ENCODE measurements around the gene FAM50B. TPM values are rescaled to one million over a fixed set of nuclear protein-coding genes. Genes with fewer than 3 reads are reported as not detected.

FAM50B gene
- total RNA-seq, 1 experiment from 2014 or later, result 3.3 TPM

DNA sequence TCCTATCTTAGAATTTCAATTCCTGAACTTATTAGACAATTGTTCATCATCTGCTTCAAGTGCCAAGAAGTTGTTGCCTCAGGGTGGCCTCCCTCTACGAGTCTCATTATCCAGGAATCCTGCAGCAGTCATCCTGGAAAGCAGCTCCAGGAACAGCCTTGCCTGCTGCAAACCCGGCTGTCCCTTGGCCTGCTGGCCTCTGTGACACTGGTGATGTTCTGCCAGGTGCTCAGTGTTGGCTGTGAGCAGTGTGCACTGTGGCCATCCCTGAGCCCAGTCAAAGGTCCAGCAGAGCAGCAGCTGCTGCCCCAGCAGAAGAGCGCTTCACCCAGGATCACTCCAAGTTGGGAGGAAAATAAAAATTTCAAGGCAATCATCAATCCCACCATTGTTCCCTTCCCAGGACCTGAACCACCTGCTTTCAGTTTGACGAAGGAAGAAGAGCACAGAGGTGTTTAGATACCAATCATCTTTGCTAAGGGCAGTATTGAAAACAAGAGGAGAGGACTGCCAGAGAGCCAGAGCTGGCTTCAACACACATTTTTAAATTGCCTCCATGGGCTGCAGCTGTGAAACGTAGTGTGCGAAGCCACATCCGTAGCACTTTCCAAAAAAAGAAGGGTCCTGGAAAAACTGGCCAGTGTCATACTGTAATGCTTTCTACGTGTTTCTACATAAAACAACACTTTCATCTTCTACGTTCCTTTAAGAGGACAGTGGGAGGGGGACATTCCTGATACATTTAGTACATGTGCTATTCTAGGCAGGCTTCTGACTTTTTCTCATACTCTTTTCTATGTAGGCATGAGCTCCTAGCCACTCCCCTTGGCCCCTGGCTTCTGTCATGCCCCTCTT lies 7.2 kb upstream of the FAM50B start:
- H3K14ac ChIP-seq (ENCODE audit: insufficient read depth, low read length), result no peak overlapping the region
- DNase-seq, result no peak
- H3K18ac ChIP-seq (ENCODE audit: insufficient read length, low read depth, low read length), result no peak overlapping the region
- H3K4me1 ChIP-seq (ENCODE audit: insufficient read depth, low read length), result no peaks in the 10 kb centered on the region
- H4K5ac ChIP-seq (ENCODE audit: insufficient read length, low read depth, low read length), result no peak overlapping the region
- no peak overlapping the region for H4K91ac ChIP-seq (ENCODE audit: insufficient read length, low read depth, low read length)
- H3K9ac ChIP-seq (ENCODE audit: extremely low read depth, insufficient read length, low read length), result no peak overlapping the region
- H2BK5ac ChIP-seq (ENCODE audit: insufficient read length, low read length), result no peak overlapping the region
- no peak overlapping the region for H2BK120ac ChIP-seq (ENCODE audit: low read depth, low read length, poor library complexity, severe bottlenecking)
- no peak overlapping the region for H3K4ac ChIP-seq (ENCODE audit: low read depth, low read length)
- H2BK12ac ChIP-seq (ENCODE audit: insufficient read length, low read depth, low read length), result no peak overlapping the region
- no peaks in the 10 kb centered on the region for H4K20me1 ChIP-seq (ENCODE audit: control insufficient read depth, insufficient read depth, insufficient read length)
- H2AK5ac ChIP-seq (ENCODE audit: insufficient read length, low read length), result no peak overlapping the region
- no peak overlapping the region for H3K4me2 ChIP-seq (ENCODE audit: insufficient read depth, insufficient read length, low read length)
- no peaks in the 10 kb centered on the region for H3K23me2 ChIP-seq (ENCODE audit: insufficient read length, low read depth, low read length, poor library complexity, severe bottlenecking)
- H3T11ph ChIP-seq (ENCODE audit: low read length), result no peak overlapping the region
- no peak overlapping the region for H3K56ac ChIP-seq (ENCODE audit: insufficient read length, low read depth, low read length)
- Mint-ChIP-seq H3K9me3 (no peaks in the 10 kb centered on the region), H3K36me3 (ENCODE audit: insufficient read depth in 1 of 3, low read depth in 3 of 3) (no peaks in the 10 kb centered on the region; a peak in 1 of 7 replicates), H3K27ac (no peak overlapping the region), H3K4me3 (no peak overlapping the region), H3K4me1 (peaks cover 4 to 6% of the 10 kb centered on the region in 2 experiments; a peak in 2 of 4 replicates), H3K27me3 (ENCODE audit: low read depth) (peaks cover 1% of the 10 kb centered on the region)
- H2BK15ac ChIP-seq (ENCODE audit: low read depth, low read length), result no peak overlapping the region
- no peaks in the 10 kb centered on the region for H3K9me3 ChIP-seq (ENCODE audit: control insufficient read depth, low read depth, low read length)
- WGBS (ENCODE audit: extremely low coverage, insufficient read length, low lambda C conversion rate), result no CpG with 5 or more reads among the region's 9 CpGs
- H3K23ac ChIP-seq (ENCODE audit: insufficient read length, low read depth, low read length), result no peak overlapping the region
- no peak overlapping the region for H3K27ac ChIP-seq (ENCODE audit: insufficient read length, low read depth, low read length)
- H2BK20ac ChIP-seq (ENCODE audit: low read depth, low read length, poor library complexity, severe bottlenecking), result no peak overlapping the region
- no peaks in the 10 kb centered on the region for H3K79me2 ChIP-seq (ENCODE audit: insufficient read depth, low read length)
- TF ChIP-seq, protein P1, sequence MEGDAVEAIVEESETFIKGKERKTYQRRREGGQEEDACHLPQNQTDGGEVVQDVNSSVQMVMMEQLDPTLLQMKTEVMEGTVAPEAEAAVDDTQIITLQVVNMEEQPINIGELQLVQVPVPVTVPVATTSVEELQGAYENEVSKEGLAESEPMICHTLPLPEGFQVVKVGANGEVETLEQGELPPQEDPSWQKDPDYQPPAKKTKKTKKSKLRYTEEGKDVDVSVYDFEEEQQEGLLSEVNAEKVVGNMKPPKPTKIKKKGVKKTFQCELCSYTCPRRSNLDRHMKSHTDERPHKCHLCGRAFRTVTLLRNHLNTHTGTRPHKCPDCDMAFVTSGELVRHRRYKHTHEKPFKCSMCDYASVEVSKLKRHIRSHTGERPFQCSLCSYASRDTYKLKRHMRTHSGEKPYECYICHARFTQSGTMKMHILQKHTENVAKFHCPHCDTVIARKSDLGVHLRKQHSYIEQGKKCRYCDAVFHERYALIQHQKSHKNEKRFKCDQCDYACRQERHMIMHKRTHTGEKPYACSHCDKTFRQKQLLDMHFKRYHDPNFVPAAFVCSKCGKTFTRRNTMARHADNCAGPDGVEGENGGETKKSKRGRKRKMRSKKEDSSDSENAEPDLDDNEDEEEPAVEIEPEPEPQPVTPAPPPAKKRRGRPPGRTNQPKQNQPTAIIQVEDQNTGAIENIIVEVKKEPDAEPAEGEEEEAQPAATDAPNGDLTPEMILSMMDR (conservative IDR thresholded peaks at IDR 0.05), result no peak
- no peaks in the 10 kb centered on the region for H3K27me3 ChIP-seq (ENCODE audit: insufficient read depth, low read length)
- no peaks in the 10 kb centered on the region for H3K79me1 ChIP-seq (ENCODE audit: insufficient read depth, low read depth, low read length, poor library complexity, severe bottlenecking)
- no peak overlapping the region for H2AFZ ChIP-seq (ENCODE audit: low read length)
- H4K8ac ChIP-seq (replicated peaks; ENCODE audit: insufficient read length, low read depth, low read length), result no peak overlapping the region
